Measurements from ENCODE around the gene CCDC142. TPM values are rescaled to one million over a fixed set of nuclear protein-coding genes. Genes with fewer than 3 reads are reported as not detected.

CCDC142 gene
- total and polyA plus RNA-seq, 9 of the 15 experiments (the other 6 are each of a cell fraction or from before 2014, with no cell fraction given), result 0.55 to 11.7 (median 7.2) TPM

- no peak for TF ChIP-seq TBL1XR1 (IDR thresholded peaks at IDR 0.05; ENCODE audit: low read length in 2 of 2)
- no peak for TF ChIP-seq GATA2 (CRISPR knock-in tag; IDR thresholded peaks at IDR 0.05)
- TF ChIP-seq ZC3H4 (CRISPR knock-in tag; IDR thresholded peaks at IDR 0.05; ENCODE audit: borderline replicate concordance), result no peak
- no peak for TF ChIP-seq ELK1 (CRISPR knock-in tag; IDR thresholded peaks at IDR 0.05)
- TF ChIP-seq IFI16 (CRISPR knock-in tag; IDR thresholded peaks at IDR 0.05), result no peak
- TF ChIP-seq RFX5 (IDR thresholded peaks at IDR 0.05; ENCODE audit: low read depth, low read length), result no peak
- TF ChIP-seq MIER1 (IDR thresholded peaks at IDR 0.05; ENCODE audit: low read depth), result no peak
- TF ChIP-seq RFX1 (IDR thresholded peaks at IDR 0.05), result no peak
- TF ChIP-seq NFXL1 (CRISPR knock-in tag; IDR thresholded peaks at IDR 0.05), result no peak
- TF ChIP-seq RBBP5 (IDR thresholded peaks at IDR 0.05; ENCODE audit: borderline replicate concordance, insufficient read depth, low read length, poor library complexity, severe bottlenecking), result no peak
- no peak for TF ChIP-seq ZNF696 (CRISPR knock-in tag; conservative IDR thresholded peaks at IDR 0.05)
- no peak for TF ChIP-seq TAF9B (IDR thresholded peaks at IDR 0.05; ENCODE audit: partially characterized antibody)
- TF ChIP-seq ZNF445 (CRISPR knock-in tag; IDR thresholded peaks at IDR 0.05; ENCODE audit: low read depth), result no peak
- TF ChIP-seq HES1 (IDR thresholded peaks at IDR 0.05; ENCODE audit: low read depth), result no peak
- TF ChIP-seq ATF4 (CRISPR knock-in tag; IDR thresholded peaks at IDR 0.05), result no peak
- no peak for TF ChIP-seq ZNF584 (CRISPR knock-in tag; IDR thresholded peaks at IDR 0.05; ENCODE audit: low read depth)
- no peak for TF ChIP-seq POLR3A (IDR thresholded peaks at IDR 0.05; ENCODE audit: borderline replicate concordance, extremely low read depth, insufficient read depth, insufficient read length)
- no peak for TF ChIP-seq SIX5 (IDR thresholded peaks at IDR 0.05; ENCODE audit: borderline replicate concordance in 1 of 2, insufficient read depth in 1 of 2, low read depth in 1 of 2, low read length in 2 of 2)
- TF ChIP-seq ZNF436 (CRISPR knock-in tag; IDR thresholded peaks at IDR 0.05), result no peak
- no peak for TF ChIP-seq ZNF398 (CRISPR knock-in tag; IDR thresholded peaks at IDR 0.05)
- no peak for TF ChIP-seq TAF7 (tag; IDR thresholded peaks at IDR 0.05)
- no peak for TF ChIP-seq SETDB1 (IDR thresholded peaks at IDR 0.05; ENCODE audit: low read length)
- no peak for TF ChIP-seq CCAR2 (IDR thresholded peaks at IDR 0.05; ENCODE audit: low read depth, low read length)
- 0 out of 2 replicates have a peak, but pooled peaks have one; percentile 36 for TF ChIP-seq ZNF431 (CRISPR knock-in tag; IDR thresholded peaks at IDR 0.05)
- TF ChIP-seq SMARCE1 (IDR thresholded peaks at IDR 0.05), result no peak
These were observed 42.2 kb downstream of the CCDC142 start (continued) for GRCh38 chr2:74440378-74441169.

All from K562 (cell line).